Activated CD4-positive, alpha-beta T cell treated with anti-CD3 and anti-CD28 coated beads, Interleukin-2, amount 10 ng/mL, durations not matched to agents 7 days and 5 days (primary cell): ENCODE data around the gene MTRFR. TPM values are rescaled to one million over a fixed set of nuclear protein-coding genes. Genes with fewer than 3 reads are reported as not detected.
"Not testable (repeated sequence)": the region's sequence is repeated elsewhere in the genome, so short reads cannot be mapped to it uniquely, and the experiment has no call there.

Experiments used
- CTCF ChIA-PET: fragments of 350-600 bp; sonication (Branson Sonifier 250); formaldehyde crosslinking; loops from one replicate; lab custom pipeline; 2021; ENCODE audit warnings: antibody characterized with exemption; lab: Charles Lee
- POLR2A ChIA-PET: fragments of 350-600 bp; sonication (Branson Sonifier 250); formaldehyde crosslinking; loops from one replicate; lab custom pipeline; 2021; ENCODE audit warnings: antibody characterized with exemption; lab: Charles Lee
- DNase-seq: peaks from one replicate; pipeline ENCODE4 v3.0.0-alpha.2; 2020
- H3K27ac Mint-ChIP-seq: one replicate; pipeline ENCODE4 v1.8.0; 2021; ENCODE audit warnings: mild to moderate bottlenecking, moderate library complexity, mixed read lengths
- H3K27me3 Mint-ChIP-seq: one replicate; pipeline ENCODE4 v1.8.0; 2021; ENCODE audit warnings: mixed read lengths
- H3K36me3 Mint-ChIP-seq: one replicate; pipeline ENCODE4 v1.8.0; 2021; ENCODE audit warnings: low read depth, mixed read lengths
- H3K4me1 Mint-ChIP-seq: one replicate; pipeline ENCODE4 v1.8.0; 2021; ENCODE audit warnings: mixed read lengths
- H3K4me3 Mint-ChIP-seq: one replicate; pipeline ENCODE4 v1.8.0; 2021; ENCODE audit warnings: mild to moderate bottlenecking, moderate library complexity, mixed read lengths
- H3K9me3 Mint-ChIP-seq: one replicate; pipeline ENCODE4 v1.8.0; 2021; ENCODE audit warnings: mixed read lengths
- total RNA-seq, 2 experiments: library from RNA; stranded (reverse); gene quantifications; one replicate each; pipeline ENCODE4 v1.2.3, GENCODE V29; 2021

The MTRFR gene
- total RNA-seq, 2 experiments from 2014 or later, result 29.2 to 30.8 TPM

DNA sequence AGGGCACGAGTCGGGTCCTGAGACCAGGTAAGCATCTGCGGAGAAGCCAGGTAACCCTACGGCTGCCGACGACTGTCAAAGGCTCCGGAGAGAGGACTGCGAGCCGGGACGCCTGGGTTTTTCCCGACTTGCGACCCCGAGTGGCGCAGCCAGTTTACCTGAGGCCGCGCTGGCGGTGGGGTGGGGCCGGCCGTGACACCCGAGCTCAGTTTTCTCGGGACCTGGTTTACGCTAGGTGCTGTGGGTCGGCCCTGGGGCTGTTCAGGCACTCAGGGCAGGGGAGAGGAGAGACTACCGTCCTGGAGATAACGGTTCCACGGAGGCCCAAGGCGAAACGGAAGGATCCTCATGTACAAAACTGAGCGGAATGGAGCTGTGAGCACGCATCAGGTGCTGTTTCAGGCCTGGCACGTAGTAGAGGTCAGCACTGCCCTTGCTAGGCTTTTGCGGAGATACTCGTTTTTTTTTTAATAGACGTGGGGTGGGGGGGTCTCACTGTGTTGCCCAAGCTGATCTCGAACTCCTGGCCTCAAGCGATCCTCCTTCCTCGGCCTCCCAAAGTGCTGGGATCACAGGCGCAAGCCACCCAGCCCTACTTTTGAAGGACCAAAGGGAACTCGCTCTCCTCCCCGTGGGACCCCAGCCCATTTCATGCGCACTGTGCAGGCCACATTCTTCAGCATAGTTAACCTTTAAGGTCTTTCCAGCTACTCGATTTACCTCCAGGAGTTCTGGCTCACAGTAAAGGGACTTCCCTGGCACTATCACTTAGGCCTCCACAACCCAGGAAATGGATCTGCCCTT lies 471 bp downstream of the MTRFR start:
- POLR2A ChIA-PET, result interaction anchor here (0.6 to 2.5 kb wide), 9 partner anchors 9 to 515 kb away, joined by 3 to 15 read pairs (median 3); partner anchors contain the start of gene OGFOD2
- peaks cover 63% of the 10 kb centered on the region for H3K4me1 Mint-ChIP-seq
- peak overlapping the region; percentile 95 for H3K4me3 Mint-ChIP-seq
- no peak for DNase-seq
- H3K27me3 Mint-ChIP-seq, result no peaks in the 10 kb centered on the region
- H3K9me3 Mint-ChIP-seq, result no peaks in the 10 kb centered on the region
- H3K27ac Mint-ChIP-seq, result peak overlapping the region; percentile 99
- peaks cover 39% of the 10 kb centered on the region for H3K36me3 Mint-ChIP-seq
- CTCF ChIA-PET, result interaction anchor here (0.6 to 3.5 kb wide), 14 partner anchors 9 to 1453 kb away, joined by 3 to 26 read pairs (median 3); no protein-coding TSS in a partner anchor

DNA sequence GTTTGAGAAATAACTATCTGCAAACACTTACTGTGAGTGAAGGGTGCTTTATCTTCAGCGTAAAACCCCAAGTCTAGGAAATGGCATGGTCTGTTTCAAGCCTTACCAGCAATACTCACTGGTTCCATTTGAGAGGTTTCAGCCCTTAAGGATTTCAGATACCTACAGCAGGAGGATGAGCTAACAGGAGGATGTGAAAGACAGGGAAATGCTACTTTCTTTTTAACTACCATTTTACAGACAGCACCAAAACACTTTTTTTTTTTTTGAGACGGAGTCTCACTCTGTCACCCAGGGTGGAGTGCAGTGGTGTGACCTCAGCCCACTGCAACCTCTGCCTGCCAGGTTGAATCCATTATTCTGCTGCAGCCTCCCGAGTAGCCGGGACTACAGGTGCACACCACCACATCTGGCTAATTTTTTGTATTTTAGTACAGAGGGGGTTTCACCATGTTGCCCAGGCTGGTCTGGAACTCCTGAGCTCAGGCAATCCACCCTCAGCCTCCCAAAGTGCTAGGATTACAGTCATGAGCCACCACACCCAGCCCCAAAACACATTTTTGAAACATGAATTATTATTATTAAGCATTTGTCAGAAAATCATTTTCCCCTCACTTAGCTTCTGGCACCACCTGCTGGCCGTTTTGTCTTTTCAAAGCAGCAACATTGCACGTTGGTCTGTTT lies 4.6 kb downstream of the MTRFR start:
- DNase-seq, result peak; percentile 81
- Mint-ChIP-seq H3K36me3 (peaks cover 44% of the 10 kb centered on the region), H3K4me3 (peak overlapping the region; percentile 45), H3K9me3 (no peaks in the 10 kb centered on the region), H3K4me1 (peaks cover 54% of the 10 kb centered on the region), H3K27ac (peak overlapping the region; percentile 88), H3K27me3 (no peaks in the 10 kb centered on the region)
- ChIA-PET POLR2A (interaction anchor here (1.3 kb wide), 1 partner anchor 256 kb away, joined by 3 read pairs; no protein-coding TSS in a partner anchor), CTCF (interaction anchor here (0.6 to 2.2 kb wide), 36 partner anchors 9 to 377 kb away, joined by 3 to 15 read pairs (median 4); partner anchors contain the start of genes OGFOD2 and SBNO1)

DNA sequence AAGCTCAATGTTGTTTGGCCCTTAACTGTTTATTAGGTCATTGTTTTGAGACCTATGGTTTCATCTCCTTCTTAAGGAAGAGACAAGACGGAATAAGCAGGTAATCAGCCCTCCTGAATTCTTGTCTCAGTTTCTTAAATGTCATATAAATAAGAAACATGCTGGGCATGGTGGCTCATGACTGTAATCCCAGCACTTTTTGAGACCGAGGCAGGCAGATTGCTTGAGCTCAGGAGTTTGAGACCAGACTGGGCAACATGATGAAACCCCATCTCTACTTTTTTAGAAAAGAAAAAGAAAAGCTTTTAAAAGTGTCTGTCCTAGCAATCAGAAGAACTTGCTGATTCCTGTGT lies 5.1 kb downstream of the MTRFR start:
- Mint-ChIP-seq H3K27ac (peak overlapping the region; percentile 88), H3K4me3 (peak overlapping the region; percentile 45), H3K36me3 (peaks cover 43% of the 10 kb centered on the region), H3K27me3 (no peaks in the 10 kb centered on the region), H3K4me1 (peaks cover 56% of the 10 kb centered on the region), H3K9me3 (no peaks in the 10 kb centered on the region)
- ChIA-PET CTCF (interaction anchor here (0.6 to 2.2 kb wide), 27 partner anchors 9 to 377 kb away, joined by 3 to 15 read pairs (median 4); partner anchors contain the start of gene OGFOD2), POLR2A (interaction anchor here (0.6 to 1.3 kb wide), 2 partner anchors 12 to 257 kb away, joined by 3 read pairs; no protein-coding TSS in a partner anchor)
- DNase-seq, result no peak

DNA sequence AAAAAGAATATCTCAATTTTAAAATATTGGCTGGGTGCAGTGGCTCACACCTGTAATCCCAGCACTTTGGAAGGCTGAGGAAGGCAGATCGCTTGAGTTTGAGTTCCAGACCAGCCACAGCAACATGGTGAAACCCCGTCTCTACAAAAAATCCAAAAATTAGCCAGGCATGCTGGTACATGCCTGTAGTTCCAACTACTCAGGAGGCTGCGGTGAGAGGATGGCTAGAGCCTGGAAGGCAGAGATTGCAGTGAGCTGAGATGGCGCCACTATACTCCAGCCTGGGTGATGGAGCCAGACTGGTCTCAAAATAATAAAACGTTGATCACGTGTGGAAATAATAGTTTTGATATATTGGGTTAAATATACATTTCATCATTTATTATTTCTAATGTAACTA lies 5.7 kb downstream of the MTRFR start:
- H3K36me3 Mint-ChIP-seq, result peaks cover 43% of the 10 kb centered on the region
- H3K27ac Mint-ChIP-seq, result no peak overlapping the region
- ChIA-PET CTCF (interaction anchor here (1.2 to 2.5 kb wide), 7 partner anchors 9 to 336 kb away, joined by 3 to 15 read pairs (median 5); no protein-coding TSS in a partner anchor), POLR2A (interaction anchor here (0.6 kb wide), 1 partner anchor 13 kb away, joined by 3 read pairs; no protein-coding TSS in a partner anchor)
- H3K4me3 Mint-ChIP-seq, result no peak overlapping the region
- H3K27me3 Mint-ChIP-seq, result no peaks in the 10 kb centered on the region
- peaks cover 56% of the 10 kb centered on the region for H3K4me1 Mint-ChIP-seq
- no peak for DNase-seq
- H3K9me3 Mint-ChIP-seq, result no peaks in the 10 kb centered on the region

DNA sequence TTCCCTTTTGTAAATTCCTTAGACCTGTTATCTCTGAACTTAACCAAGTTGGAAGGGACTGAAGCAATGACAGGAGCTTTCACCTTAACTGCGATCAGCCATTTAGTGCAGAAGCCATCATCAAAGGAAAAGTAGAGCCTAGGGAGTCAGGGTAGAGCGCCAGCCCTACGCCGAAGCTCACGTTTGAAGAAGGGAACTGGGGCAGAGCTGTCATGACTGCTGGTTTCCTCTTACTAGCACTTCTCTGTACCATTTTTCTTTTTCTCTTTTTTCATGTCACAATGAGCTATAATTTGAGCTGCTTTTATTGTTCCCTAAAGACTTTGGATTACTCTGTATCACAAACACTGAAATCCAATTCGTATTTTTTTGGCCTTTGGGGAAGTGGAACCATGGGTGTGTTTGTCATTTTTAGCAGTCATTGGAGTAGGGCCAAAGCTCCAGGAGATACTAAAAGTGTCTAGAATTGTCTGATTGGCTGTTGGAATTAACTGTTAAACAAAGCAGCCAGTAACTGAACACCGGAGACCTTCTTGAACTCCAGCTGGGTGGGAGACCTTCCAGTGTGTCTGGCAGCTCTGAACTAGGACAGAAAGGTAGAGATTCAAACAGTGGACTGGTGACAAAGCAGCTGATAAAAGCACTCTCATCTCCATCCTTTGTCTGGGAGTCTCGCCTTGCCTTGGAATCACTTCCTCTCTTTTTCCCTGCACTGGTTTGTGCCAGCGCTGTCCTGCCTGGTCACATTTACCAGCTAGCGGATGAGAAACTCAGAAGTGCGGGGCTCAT lies 9.1 kb downstream of the MTRFR start:
- H3K36me3 Mint-ChIP-seq, result peaks cover 45% of the 10 kb centered on the region
- peaks cover 51% of the 10 kb centered on the region for H3K4me1 Mint-ChIP-seq
- H3K4me3 Mint-ChIP-seq, result no peak overlapping the region
- H3K9me3 Mint-ChIP-seq, result no peaks in the 10 kb centered on the region
- no peak for DNase-seq
- ChIA-PET POLR2A (interaction anchor here (2.9 kb wide), 1 partner anchor 9 kb away, joined by 14 read pairs; the partner anchor contains the start of genes MPHOSPH9 and MTRFR), CTCF (interaction anchor here (0.9 to 3.5 kb wide), 5 partner anchors 8 to 124 kb away, joined by 3 to 14 read pairs (median 3); partner anchors contain the start of genes MPHOSPH9 and MTRFR)
- no peaks in the 10 kb centered on the region for H3K27me3 Mint-ChIP-seq
- H3K27ac Mint-ChIP-seq, result peak overlapping the region; percentile 71

DNA sequence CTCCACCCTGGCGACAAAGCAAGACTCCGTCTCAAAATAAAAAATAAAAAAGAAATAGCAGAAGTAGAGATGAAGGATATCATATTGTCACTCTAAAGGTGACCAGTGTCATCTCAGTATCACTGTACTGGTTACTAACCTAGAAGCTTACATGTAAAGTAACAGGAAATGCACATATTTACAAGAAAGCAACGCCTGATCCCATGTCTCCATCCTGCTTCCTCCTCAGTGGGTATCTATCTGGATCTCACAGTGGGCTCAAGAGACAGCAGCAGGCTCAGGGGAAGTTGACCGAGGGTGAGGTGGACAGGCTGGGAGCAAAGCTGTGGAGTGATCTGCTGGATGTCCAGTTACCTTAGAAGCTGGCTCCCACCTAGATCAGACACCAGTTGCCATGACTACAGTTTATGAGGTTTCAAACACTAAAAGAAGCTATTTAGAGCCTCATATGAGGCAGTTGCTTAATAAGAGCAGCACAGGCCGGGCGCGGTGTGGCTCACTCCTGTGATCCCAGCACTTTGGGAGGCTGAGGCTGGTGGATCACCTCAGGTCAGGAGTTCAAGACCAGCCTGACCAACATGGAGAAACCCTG lies 10.5 kb downstream of the MTRFR start:
- Mint-ChIP-seq H3K9me3 (peaks cover 6% of the 10 kb centered on the region), H3K4me3 (no peak overlapping the region), H3K27ac (no peak overlapping the region), H3K4me1 (peaks cover 45% of the 10 kb centered on the region), H3K27me3 (no peaks in the 10 kb centered on the region), H3K36me3 (peaks cover 55% of the 10 kb centered on the region)
- ChIA-PET CTCF (interaction anchor here (0.7 to 3.5 kb wide), 2 partner anchors 12 to 92 kb away, joined by 3 to 14 read pairs; partner anchors contain the start of genes MPHOSPH9 and MTRFR), POLR2A (interaction anchor here (2.9 kb wide), 1 partner anchor 11 kb away, joined by 14 read pairs; the partner anchor contains the start of genes MPHOSPH9 and MTRFR)
- no peak for DNase-seq

DNA sequence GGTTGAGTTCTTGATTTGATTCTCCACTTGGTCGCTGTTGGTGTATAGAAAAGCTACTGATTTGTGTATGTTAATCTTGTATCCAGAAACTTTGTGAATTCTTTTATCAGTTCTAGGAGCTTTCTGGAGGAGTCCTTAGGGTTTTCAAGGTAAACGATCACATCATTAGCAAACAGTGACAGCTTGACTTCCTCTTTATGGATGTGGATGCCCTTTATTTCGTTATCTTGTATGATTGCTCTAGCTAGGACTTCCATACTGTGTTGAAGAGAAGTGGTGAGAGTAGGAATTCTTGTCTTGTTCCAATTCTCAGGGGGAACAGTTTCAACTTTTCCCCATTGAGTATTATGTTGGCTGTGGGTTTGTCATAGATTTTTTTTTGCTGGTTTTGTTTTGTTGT lies 12.4 kb downstream of the MTRFR start:
- Mint-ChIP-seq H3K4me1 (peaks cover 50% of the 10 kb centered on the region), H3K36me3 (peaks cover 61% of the 10 kb centered on the region), H3K27ac (peak overlapping the region; percentile 55), H3K4me3 (no peak overlapping the region), H3K27me3 (no peaks in the 10 kb centered on the region), H3K9me3 (peaks cover 6% of the 10 kb centered on the region)
- DNase-seq, result no peak
- CTCF ChIA-PET, result interaction anchor here (1.8 kb wide), 1 partner anchor 11 kb away, joined by 4 read pairs; no protein-coding TSS in a partner anchor
- POLR2A ChIA-PET, result interaction anchor here (0.7 kb wide), 1 partner anchor 13 kb away, joined by 19 read pairs; no protein-coding TSS in a partner anchor

DNA sequence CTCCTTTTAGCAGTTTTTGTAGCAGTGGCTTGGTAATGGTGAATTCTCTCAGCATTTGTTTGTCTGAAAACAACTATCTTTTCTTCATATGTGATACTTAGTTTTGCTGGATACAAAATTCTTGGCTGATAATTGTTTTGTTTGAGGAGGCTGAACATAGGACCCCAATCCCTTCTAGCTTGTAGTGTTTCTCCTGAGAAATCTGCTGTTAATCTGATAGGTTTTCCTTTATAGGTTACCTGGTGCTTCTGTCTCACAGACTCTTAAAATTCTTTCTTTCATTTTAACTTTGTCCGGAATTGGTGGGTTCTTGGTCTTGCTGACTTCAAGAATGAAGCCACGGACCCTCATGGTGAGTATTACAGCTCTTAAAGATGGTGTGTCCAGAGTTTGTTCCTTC lies 14.9 kb downstream of the MTRFR start:
- POLR2A ChIA-PET, H3K4me3 Mint-ChIP-seq, H3K27ac Mint-ChIP-seq, H3K27me3 Mint-ChIP-seq, H3K9me3 Mint-ChIP-seq, DNase-seq: not testable (repeated sequence)
- Mint-ChIP-seq H3K36me3 (peaks cover 49% of the 10 kb centered on the region), H3K4me1 (peaks cover 43% of the 10 kb centered on the region)
- CTCF ChIA-PET, result interaction anchor here (0.8 to 2.3 kb wide), 2 partner anchors 10 to 220 kb away, joined by 3 to 10 read pairs; no protein-coding TSS in a partner anchor

DNA sequence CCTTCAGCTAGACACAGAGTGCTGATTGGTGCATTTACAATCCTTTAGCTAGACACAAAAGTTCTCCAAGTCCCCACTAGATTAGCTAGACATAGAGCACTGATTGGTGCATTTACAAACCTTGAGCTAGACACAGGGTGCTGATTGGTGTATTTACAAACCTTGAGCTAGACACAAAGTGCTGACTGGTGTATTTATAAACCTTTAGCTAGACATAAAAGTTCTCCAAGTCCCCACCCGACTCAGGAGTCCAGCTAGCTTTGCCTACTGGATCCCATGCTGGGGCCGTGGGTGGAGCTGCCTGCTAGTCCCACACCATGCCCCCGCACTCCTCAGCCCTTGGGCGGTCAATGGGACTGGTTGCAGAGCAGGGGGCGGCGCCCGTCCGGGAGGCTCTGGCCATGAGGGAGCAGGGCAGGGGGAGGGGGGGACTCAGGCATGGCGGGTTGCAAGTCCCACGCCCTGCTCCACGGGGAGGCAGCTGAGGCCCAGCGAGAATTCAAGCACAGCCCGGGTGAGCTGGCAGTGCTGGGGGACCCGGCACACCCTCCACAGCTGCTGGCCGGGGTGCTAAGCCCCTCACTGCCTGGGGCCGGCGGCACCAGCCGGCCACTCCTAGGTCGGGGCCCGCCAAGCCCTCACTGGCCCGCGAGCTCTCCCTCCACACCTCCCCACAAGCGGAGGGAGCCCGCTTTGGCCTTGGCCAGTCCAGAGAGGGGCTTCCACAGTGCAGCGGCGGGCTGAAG lies 15.9 kb downstream of the MTRFR start:
- peaks cover 51% of the 10 kb centered on the region for H3K36me3 Mint-ChIP-seq
- CTCF ChIA-PET, result interaction anchor here (0.8 to 2.3 kb wide), 5 partner anchors 8 to 219 kb away, joined by 3 to 10 read pairs (median 3); partner anchors contain the start of genes MPHOSPH9 and MTRFR
- DNase-seq, H3K27me3 Mint-ChIP-seq, H3K9me3 Mint-ChIP-seq, H3K27ac Mint-ChIP-seq, POLR2A ChIA-PET, H3K4me3 Mint-ChIP-seq: not testable (repeated sequence)
- peaks cover 40% of the 10 kb centered on the region for H3K4me1 Mint-ChIP-seq

DNA sequence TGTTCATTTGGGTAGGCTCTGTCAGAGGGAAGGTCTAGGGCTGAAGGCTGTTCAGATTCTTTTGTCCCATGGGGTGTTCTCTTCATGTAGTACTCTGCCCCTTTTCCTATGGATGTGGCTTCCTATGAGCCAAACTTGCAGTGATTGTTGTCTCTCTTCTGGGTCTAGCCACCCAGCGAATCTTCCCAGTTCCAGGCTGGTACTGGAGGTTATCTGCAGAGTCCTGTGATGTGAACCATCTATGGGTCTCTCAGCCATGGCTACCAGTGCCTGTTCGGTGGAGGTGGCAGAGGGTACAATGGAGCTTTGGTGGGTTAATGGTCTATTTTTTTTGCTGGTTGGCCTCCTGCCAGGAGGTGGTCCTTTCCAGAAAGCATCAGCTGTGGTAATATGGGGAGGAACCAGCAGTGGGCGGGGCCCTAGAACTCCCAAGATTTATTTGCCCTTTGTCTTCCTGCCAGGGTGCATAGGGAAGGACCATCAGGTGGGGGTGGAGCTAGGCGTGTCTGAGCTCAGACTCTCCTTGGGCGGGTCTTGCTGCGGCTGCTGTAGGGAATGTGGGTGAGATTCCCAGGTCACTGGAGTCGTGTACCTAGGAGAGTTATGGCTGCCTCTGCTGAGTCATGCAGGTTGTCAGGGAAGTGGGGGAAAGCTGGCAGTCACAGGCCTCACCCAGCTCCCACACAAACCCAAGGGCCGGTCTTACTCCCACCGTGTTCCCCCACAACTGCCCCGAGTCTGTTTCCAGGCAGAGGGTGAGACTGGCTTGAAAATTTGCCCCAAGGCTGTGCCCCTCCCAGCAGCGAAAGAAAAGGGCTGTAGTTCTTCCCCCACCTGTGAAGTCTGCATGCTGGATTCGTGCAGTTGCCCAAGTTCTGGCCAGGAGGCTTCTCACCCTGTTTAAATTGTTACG lies 17.5 kb downstream of the MTRFR start:
- Mint-ChIP-seq H3K36me3 (peaks cover 52% of the 10 kb centered on the region), H3K27ac (peak overlapping the region; percentile 60), H3K9me3 (peaks cover 6% of the 10 kb centered on the region), H3K4me3 (no peak overlapping the region), H3K4me1 (peaks cover 34% of the 10 kb centered on the region), H3K27me3 (no peaks in the 10 kb centered on the region)
- ChIA-PET POLR2A (no interaction called here), CTCF (interaction anchor here (0.5 to 1.9 kb wide), 6 partner anchors 9 to 365 kb away, joined by 3 to 4 read pairs (median 3); partner anchors contain the start of genes MPHOSPH9 and MTRFR)
- DNase-seq, result no peak
